Smooth muscle cell of trachea (primary cell): ENCODE data around the gene IL17F. TPM values are rescaled to one million over a fixed set of nuclear protein-coding genes. Genes with fewer than 3 reads are reported as not detected.

Source experiments
- total RNA-seq: library from RNA; depleted of rRNA; stranded (reverse); fragments of >200 nt; gene quantifications from 2 replicates; pipeline ENCODE4 v1.2.1, GENCODE V29; 2014

Gene IL17F
- not detected in 2 replicates for total RNA-seq

DNA sequence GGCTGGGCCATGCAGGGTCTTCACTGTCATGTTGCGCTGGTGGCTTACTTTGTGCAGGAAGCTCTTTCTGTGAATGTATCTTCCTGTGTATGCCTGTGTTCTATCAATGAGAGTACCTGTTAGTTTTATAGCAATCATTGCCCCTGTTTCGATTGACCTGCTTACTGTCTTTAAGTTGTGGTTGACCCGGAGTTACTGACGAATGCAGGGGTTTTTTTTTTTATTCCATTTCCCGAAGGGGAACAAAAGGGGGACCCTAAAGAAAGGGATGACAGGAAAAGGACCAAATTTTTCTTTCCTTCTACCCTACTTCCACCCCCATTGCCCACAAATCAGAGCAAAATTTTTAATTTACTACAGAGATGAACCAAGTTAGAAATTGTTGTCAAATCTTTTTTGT lies at the start of gene IL17F:
TSS of gene IL17F (minus strand) at position 101 of the 400 bp plus-strand sequence. CDS start at position 30, 71 bp downstream.

DNA sequence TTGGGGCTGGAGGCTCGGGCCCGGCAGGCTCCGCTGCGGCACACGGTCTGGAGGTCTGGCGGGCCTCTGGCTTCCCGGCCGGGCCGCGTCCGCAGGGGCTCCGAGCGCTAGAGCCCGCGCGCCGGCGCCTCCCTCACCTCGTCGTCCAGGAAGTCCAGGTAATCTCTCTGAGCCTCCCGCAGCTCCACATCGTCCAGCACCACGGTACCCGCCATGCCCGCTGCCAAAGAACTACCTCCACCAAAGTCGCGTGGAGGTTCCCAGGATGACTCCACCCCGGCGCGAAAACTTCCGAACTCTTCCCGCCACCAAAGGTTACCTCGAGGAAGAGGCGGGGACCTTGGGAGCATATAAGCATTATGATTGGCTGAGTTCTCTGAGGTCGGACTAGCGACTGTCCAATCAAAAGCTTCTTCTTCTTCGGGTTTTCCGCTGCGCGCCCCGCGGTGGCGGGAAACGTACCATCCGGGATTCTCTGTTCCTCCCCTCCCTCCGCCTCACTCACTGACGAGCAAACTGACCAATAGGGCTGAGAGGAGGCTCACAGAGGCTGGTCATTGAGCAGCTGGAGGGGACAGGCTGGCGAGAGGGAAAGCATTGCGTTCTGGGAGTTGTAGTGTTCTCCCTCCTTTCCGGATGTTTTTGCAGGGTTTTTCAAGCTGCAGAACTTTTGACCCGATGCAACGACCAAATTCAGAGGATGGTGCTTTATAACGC lies 40.3 kb upstream of the IL17F start, which contains the start of gene MCM3:
TSS of gene MCM3 (minus strand) at position 283 of the 717 bp plus-strand sequence. CDS start at position 215, 68 bp downstream.

Other genes starting within 250 kb of the IL17F start
- not detected in 2 replicates for gene PKHD1, start 156.9 kb downstream of the IL17F start, total RNA-seq
- not detected in 2 replicates for gene IL17A, start 58.1 kb downstream of the IL17F start, total RNA-seq
- gene MCM3, start 40.2 kb upstream of the IL17F start, total RNA-seq, result 16.5 and 74.5 TPM in 2 replicates
- 6.5 and 7.1 TPM in 2 replicates for gene PAQR8, start 117.7 kb upstream of the IL17F start, total RNA-seq
- 21.8 and 37.1 TPM in 2 replicates for gene EFHC1, start 175.8 kb upstream of the IL17F start, total RNA-seq